ENCODE measurements around the gene RIMS4. TPM values are rescaled to one million over a fixed set of nuclear protein-coding genes. Genes with fewer than 3 reads are reported as not detected.

The RIMS4 gene
- total RNA-seq, 1 donor from 2014 or later = not detected

DNA sequence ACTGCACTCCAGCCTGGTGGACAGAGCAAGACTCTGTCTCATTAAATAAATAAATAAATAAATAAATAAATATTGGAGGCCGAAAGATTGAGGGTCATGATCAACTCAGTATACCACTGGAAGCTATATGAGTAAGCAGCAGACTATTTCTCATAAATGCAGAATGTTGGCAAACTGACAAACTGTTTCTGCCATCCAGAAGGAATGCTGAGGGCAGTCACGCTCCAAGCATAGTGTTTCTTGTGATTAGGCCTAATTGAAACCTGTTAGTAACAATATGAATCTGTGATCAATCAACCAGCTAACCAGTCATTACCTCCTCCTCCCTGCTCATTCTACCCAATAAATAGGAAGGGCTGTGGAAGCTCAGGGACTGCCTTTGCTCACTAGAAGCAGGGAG, 79.9 kb downstream of the RIMS4 start:
- no peak overlapping the region for H3K27ac Mint-ChIP-seq
- intact Hi-C loops (cut with micrococcal nuclease) = loop anchor here (5.0 kb wide), 1 partner anchor 513 kb away; no protein-coding TSS in a partner anchor
- H3K9me3 Mint-ChIP-seq = no peaks in the 10 kb centered on the region
- peaks cover 17% of the 10 kb centered on the region for H3K4me1 Mint-ChIP-seq
- H3K36me3 Mint-ChIP-seq (ENCODE audit: low read depth) = no peaks in the 10 kb centered on the region
- no peaks in the 10 kb centered on the region for H3K27me3 Mint-ChIP-seq
- no peak overlapping the region for H3K4me3 Mint-ChIP-seq
- no peak for DNase-seq

DNA sequence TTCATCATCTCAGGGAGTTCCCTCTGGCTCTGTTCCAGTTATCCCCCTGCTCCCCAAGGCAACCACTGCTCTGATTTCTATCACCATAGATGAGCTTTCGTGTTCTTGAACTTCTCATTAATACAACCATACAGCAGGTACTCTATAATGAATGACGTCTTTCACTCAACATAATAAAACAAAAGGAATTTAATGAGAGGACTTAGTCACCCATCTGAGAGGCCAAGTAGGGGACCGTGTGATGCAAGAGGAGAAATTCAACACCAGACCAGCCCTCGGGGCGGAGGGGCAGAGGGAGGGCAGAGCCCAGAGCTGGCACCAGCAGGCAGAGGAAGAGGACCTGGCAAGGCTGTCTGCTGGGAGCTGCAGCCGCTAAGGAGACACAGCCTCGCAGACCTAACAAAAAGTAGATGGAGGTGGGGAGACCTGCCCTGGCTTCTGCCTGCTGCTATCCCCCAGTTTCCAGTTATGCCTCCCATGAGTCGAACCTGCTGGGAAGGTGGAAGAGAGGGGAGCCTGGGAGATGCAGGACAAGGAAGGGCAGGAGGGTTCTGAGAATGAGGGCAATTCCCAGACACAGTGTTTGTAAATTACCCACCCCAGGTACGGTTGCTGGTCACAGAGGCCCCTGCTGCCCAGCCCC, 81.4 kb downstream of the RIMS4 start:
- H3K27me3 Mint-ChIP-seq = no peaks in the 10 kb centered on the region
- H3K36me3 Mint-ChIP-seq (ENCODE audit: low read depth) = no peaks in the 10 kb centered on the region
- H3K4me3 Mint-ChIP-seq = no peak overlapping the region
- peaks cover 14% of the 10 kb centered on the region for H3K4me1 Mint-ChIP-seq
- intact Hi-C loops (cut with micrococcal nuclease) = no loop called here
- H3K27ac Mint-ChIP-seq = no peak overlapping the region
- no peaks in the 10 kb centered on the region for H3K9me3 Mint-ChIP-seq
- DNase-seq = no peak

DNA sequence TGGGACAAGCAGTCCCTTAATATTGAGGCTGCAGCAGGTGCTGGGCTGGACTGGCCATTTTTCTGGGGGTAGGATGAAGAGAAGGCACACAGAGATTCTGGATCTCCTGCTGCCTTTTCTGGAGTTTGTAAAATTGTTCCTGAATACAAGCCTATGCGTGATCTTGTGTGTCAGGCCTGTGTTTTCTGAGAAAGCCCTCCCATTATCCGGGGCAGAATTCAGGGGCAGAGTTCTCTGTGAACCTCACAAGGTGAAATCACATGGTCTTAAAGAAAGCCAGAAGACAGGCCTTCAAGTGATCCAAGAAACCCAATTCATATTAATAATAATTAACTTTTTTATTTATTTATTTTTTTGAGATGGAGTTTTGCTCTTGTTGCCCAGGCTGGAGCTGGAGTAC, 82.7 kb downstream of the RIMS4 start:
- Mint-ChIP-seq H3K27ac (no peak overlapping the region), H3K9me3 (no peaks in the 10 kb centered on the region), H3K27me3 (no peaks in the 10 kb centered on the region), H3K4me3 (no peak overlapping the region), H3K4me1 (peaks cover 7% of the 10 kb centered on the region), H3K36me3 (ENCODE audit: low read depth) (no peaks in the 10 kb centered on the region)
- DNase-seq = no peak
- intact Hi-C loops (cut with micrococcal nuclease) = no loop called here

DNA sequence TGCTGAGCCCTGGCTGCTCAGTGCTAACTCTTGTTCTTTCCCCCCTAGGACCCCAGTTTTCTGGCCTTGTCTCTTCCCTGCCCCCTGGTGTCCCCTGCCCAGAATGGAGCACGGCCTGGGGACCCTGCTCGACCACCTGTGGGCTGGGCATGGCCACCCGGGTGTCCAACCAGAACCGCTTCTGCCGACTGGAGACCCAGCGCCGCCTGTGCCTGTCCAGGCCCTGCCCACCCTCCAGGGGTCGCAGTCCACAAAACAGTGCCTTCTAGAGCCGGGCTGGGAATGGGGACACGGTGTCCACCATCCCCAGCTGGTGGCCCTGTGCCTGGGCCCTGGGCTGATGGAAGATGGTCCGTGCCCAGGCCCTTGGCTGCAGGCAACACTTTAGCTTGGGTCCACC, 83.3 kb downstream of the RIMS4 start:
- H3K4me1 Mint-ChIP-seq = peaks cover under 1% of the 10 kb centered on the region

DNA sequence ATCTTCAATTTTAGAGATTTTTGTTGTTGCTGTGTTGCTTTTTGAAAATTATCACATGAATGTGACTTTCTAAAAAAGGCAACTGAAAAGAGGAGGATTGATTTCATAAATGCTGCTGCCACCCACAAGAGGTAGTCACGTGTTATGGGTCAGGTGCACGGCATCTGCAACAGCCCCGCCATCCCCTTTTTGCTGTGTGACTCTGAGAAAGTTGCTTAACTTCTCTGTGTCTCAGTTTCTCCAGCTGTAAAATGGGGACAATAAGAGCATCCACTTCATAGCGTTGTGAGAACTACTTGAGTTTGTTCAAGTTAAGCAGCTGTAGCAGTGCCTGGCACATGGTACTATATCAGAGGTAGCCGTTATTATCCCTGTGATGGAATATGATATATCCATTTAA, 84.5 kb downstream of the RIMS4 start:
- H3K4me3 Mint-ChIP-seq = no peak overlapping the region
- intact Hi-C loops (cut with micrococcal nuclease) = no loop called here
- no peak overlapping the region for H3K27ac Mint-ChIP-seq

More for the DNA sequence above, 83.3 kb downstream of the RIMS4 start:
- no peak overlapping the region for H3K4me3 Mint-ChIP-seq
- no peaks in the 10 kb centered on the region for H3K36me3 Mint-ChIP-seq (ENCODE audit: low read depth)
- H3K27me3 Mint-ChIP-seq = no peaks in the 10 kb centered on the region
- H3K9me3 Mint-ChIP-seq = no peaks in the 10 kb centered on the region
- intact Hi-C loops (cut with micrococcal nuclease) = no loop called here
- no peak for DNase-seq
- H3K27ac Mint-ChIP-seq = no peak overlapping the region

DNA sequence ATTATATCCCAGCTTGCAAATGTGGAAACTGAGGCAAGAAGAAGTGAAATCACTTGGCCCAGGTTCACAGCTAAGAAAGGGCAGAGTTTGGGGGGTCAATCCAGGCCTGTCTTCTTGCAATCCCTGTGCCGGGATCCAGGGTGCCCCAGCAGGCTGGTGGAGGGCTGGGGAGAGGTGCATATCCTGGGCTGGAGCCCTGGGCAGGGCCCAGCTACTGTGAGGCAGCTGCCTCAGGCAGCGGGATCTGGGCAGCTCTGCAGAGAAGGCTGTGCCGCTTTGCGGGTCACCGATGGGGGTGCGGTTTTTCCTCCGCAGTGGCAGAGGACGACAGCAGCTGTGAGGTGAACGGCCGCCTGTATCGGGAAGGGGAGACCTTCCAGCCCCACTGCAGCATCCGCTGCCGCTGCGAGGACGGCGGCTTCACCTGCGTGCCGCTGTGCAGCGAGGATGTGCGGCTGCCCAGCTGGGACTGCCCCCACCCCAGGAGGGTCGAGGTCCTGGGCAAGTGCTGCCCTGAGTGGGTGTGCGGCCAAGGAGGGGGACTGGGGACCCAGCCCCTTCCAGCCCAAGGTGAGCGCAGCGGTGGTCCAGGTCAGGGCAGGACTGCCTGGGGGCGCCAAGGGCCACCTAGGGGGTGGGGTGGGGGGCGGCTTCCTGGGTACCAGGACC, 85.8 kb downstream of the RIMS4 start:
- H3K27me3 Mint-ChIP-seq = no peaks in the 10 kb centered on the region
- intact Hi-C loops (cut with micrococcal nuclease) = no loop called here
- H3K27ac Mint-ChIP-seq = no peak overlapping the region
- H3K4me3 Mint-ChIP-seq = no peak overlapping the region
- H3K36me3 Mint-ChIP-seq (ENCODE audit: low read depth) = no peaks in the 10 kb centered on the region
- DNase-seq = no peak
- no peaks in the 10 kb centered on the region for H3K9me3 Mint-ChIP-seq
- H3K4me1 Mint-ChIP-seq = no peaks in the 10 kb centered on the region

More for the DNA sequence above, 84.5 kb downstream of the RIMS4 start:
- no peaks in the 10 kb centered on the region for H3K27me3 Mint-ChIP-seq
- no peaks in the 10 kb centered on the region for H3K4me1 Mint-ChIP-seq
- H3K9me3 Mint-ChIP-seq = no peaks in the 10 kb centered on the region
- no peaks in the 10 kb centered on the region for H3K36me3 Mint-ChIP-seq (ENCODE audit: low read depth)
- DNase-seq = no peak

DNA sequence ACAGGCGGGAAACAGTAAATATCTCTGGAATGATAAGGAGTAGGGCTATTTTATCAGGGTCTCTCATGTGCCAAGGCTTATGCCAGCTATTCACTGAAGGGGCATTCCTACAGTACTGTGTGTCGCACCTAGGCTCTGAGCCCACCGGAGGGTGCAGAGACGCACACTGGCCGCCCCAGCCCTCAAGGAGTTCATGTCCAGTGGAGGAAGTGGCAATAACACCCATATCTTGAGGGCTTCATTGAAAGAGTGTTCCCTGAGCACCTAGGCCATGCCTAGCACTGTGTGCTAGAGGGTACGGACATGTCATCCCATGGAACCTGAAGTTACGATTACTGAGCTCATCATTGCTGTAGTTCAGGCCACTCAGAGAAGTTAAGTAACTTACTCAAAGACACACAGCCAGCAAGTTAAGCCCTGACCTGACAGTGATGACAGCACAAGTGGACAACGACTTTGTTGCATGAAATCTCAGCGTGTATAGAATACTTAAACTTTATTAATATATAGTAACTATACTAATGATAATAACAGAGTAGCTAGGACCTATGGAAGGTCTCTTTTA, 86.5 kb downstream of the RIMS4 start:
- H3K36me3 Mint-ChIP-seq (ENCODE audit: low read depth) = no peaks in the 10 kb centered on the region
- no peaks in the 10 kb centered on the region for H3K4me1 Mint-ChIP-seq
- no peaks in the 10 kb centered on the region for H3K9me3 Mint-ChIP-seq
- no peaks in the 10 kb centered on the region for H3K27me3 Mint-ChIP-seq
- H3K27ac Mint-ChIP-seq = no peak overlapping the region
- intact Hi-C loops (cut with micrococcal nuclease) = no loop called here
- no peak overlapping the region for H3K4me3 Mint-ChIP-seq
- DNase-seq = no peak

DNA sequence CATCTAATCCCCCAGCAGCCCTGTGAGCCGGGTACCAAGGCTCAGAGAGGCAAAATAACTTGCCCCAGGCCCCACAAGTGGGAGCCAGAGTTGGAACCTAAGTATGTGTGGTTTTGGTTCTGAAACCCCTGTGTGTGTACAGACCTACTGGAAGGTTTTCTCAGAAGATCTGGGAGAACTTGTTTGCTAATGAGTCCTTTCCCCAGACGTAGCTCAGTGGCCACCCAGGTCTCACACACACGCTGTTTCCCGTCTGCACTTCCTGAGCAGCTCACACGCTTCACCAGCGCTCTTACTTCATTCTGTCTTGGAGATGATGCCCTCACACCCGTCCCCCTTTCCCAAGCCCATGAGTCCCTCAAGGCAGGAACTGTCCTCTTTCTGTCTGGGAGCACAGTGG, 87.0 kb downstream of the RIMS4 start:
- intact Hi-C loops (cut with micrococcal nuclease) = no loop called here

DNA sequence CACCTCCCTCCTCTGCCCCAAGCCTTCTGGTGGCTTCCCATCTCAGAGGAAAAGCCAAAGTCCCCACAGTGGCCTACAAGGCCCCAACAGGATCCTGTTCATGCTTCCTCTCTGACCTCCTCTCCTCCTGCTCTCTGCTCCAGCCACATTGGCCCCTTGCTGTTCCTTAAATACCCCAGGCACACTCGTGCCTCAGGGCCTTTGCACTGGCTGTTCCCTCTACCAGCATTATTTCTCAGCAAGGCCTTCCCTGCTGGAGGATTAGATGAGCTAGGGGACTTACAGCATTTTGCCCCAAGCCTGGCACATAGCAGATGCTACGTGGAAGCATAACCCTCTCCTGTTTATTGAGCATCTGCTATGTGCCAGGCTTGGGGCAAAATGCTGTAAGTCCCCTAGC, 87.4 kb downstream of the RIMS4 start:
- intact Hi-C loops (cut with micrococcal nuclease) = no loop called here
- no peaks in the 10 kb centered on the region for H3K36me3 Mint-ChIP-seq (ENCODE audit: low read depth)
- no peaks in the 10 kb centered on the region for H3K27me3 Mint-ChIP-seq
- H3K27ac Mint-ChIP-seq = no peak overlapping the region
- no peaks in the 10 kb centered on the region for H3K9me3 Mint-ChIP-seq
- DNase-seq = no peak
- no peak overlapping the region for H3K4me3 Mint-ChIP-seq
- no peaks in the 10 kb centered on the region for H3K4me1 Mint-ChIP-seq

More for the DNA sequence above, 87.0 kb downstream of the RIMS4 start:
- H3K27me3 Mint-ChIP-seq = no peaks in the 10 kb centered on the region
- no peaks in the 10 kb centered on the region for H3K4me1 Mint-ChIP-seq
- no peak overlapping the region for H3K27ac Mint-ChIP-seq
- H3K36me3 Mint-ChIP-seq (ENCODE audit: low read depth) = no peaks in the 10 kb centered on the region
- H3K9me3 Mint-ChIP-seq = no peaks in the 10 kb centered on the region
- no peak overlapping the region for H3K4me3 Mint-ChIP-seq
- no peak for DNase-seq

DNA sequence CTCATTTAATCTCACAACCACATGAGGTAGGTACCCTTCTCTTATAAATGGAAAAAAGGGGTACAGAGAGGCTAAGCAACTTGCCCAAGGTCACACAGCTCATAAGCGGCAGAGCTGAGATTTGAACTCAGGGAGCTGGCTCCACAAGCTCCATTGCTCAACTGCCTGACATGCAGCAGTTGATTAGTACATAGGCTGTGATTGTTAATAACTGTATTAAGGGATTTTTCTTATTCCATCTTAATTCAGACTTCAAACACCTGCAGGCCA, 88.6 kb downstream of the RIMS4 start:
- no peak for DNase-seq
- Mint-ChIP-seq H3K27ac (no peak overlapping the region), H3K36me3 (ENCODE audit: low read depth) (no peaks in the 10 kb centered on the region), H3K9me3 (no peaks in the 10 kb centered on the region), H3K27me3 (no peaks in the 10 kb centered on the region), H3K4me3 (no peak overlapping the region), H3K4me1 (no peaks in the 10 kb centered on the region)
- intact Hi-C loops (cut with micrococcal nuclease) = no loop called here

DNA sequence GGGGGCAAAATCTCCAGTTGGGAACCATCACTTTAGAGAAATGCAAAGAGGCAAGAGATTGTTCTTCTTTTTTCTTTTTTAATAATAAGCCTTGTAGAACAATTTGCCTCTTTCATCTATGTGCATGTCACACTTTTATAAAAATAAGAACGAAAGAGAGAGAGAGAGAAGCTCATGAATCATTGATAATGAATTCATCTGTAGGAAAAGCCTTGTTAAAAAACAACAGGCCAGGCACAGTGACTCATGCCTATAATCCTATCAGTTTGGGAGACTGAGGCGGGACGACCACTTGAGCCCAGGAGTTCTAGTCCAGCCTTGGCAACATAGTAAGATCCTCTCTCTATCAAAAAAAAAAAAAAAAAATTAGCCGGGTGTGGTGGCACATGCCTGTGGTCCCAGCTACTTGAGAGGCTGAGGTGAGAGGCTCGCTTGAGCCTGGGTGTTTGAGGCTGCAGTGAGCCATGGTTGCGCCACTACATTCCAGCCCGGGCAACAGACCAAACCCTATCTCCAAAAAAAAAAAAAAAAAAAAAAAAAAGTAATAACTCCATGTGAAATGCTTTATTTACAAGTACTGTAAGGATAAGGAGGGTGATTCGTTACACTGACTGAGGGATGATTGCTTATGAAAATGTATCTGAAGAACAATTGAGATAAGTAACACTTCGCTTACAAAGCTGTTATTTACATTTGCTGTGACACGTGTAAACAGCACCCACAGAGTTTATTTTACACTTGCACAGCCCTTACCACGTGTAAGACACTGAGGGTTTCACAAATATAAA, 89.2 kb downstream of the RIMS4 start:
- Mint-ChIP-seq H3K27ac (no peak overlapping the region), H3K4me3 (no peak overlapping the region), H3K9me3 (no peaks in the 10 kb centered on the region), H3K36me3 (ENCODE audit: low read depth) (no peaks in the 10 kb centered on the region), H3K4me1 (no peaks in the 10 kb centered on the region), H3K27me3 (no peaks in the 10 kb centered on the region)
- intact Hi-C loops (cut with micrococcal nuclease) = no loop called here
- no peak for DNase-seq

DNA sequence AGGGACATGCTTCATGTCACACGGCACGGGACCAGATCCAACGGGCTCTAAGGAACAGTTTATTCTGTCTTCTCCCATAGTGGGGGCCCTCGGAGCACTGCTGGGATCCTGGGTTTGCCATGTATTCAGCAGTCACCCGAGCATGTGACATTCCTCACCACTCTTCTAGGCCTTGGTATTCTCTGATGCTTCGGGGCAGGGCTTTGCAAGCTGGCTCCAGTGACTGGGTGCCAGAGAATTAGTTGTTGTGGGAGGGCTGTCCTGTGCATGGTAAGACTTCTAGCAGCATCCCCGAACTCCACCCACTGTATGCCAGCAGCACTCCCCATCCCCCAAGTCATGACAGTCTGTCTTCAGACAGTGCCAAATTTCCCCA, 89.7 kb downstream of the RIMS4 start:
- Mint-ChIP-seq H3K4me1 (no peaks in the 10 kb centered on the region), H3K4me3 (no peak overlapping the region), H3K27ac (no peak overlapping the region), H3K9me3 (no peaks in the 10 kb centered on the region), H3K27me3 (no peaks in the 10 kb centered on the region), H3K36me3 (ENCODE audit: low read depth) (no peaks in the 10 kb centered on the region)
- no peak for DNase-seq
- intact Hi-C loops (cut with micrococcal nuclease) = no loop called here

DNA sequence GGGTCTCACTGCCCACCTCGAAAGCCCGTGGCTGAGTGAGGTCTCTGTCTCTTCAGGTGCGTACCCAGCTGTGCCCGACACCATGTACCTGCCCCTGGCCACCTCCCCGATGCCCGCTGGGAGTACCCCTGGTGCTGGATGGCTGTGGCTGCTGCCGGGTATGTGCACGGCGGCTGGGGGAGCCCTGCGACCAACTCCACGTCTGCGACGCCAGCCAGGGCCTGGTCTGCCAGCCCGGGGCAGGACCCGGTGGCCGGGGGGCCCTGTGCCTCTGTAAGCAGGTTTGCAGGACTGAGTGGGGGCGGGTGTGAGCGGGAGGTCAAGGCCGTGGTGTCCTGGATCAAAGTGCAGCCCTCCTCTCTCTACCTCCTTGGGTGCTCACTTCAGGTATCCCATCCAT, 90.5 kb downstream of the RIMS4 start:
- Mint-ChIP-seq H3K36me3 (ENCODE audit: low read depth) (no peaks in the 10 kb centered on the region), H3K4me1 (no peaks in the 10 kb centered on the region)

DNA sequence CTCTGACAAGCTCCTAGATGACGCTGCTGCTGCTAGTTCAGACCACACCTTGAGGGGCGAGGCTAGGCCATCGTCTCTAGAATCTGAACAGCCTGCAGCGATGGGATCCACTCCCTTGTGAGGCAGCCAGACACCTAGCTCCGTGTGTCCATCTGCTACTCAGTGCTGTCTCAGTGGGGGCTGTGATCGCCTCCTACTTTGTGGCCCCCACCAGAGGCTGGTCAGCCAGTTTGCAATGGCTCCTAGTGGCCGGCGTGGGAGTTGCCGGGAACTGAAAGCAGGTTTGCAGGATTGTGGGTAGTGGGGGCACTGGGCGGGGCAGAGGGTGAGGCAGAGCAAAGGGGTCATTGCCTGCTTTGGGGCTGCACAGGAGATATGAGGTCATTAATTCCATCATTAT, 92.4 kb downstream of the RIMS4 start:
- no peaks in the 10 kb centered on the region for H3K36me3 Mint-ChIP-seq (ENCODE audit: low read depth)
- no peaks in the 10 kb centered on the region for H3K27me3 Mint-ChIP-seq
- intact Hi-C loops (cut with micrococcal nuclease) = no loop called here
- no peak overlapping the region for H3K4me3 Mint-ChIP-seq
- H3K27ac Mint-ChIP-seq = no peak overlapping the region
- H3K9me3 Mint-ChIP-seq = no peaks in the 10 kb centered on the region
- H3K4me1 Mint-ChIP-seq = no peaks in the 10 kb centered on the region
- DNase-seq = no peak

More for the DNA sequence above, 90.5 kb downstream of the RIMS4 start:
- Mint-ChIP-seq H3K4me3 (no peak overlapping the region), H3K9me3 (no peaks in the 10 kb centered on the region), H3K27me3 (no peaks in the 10 kb centered on the region), H3K27ac (no peak overlapping the region)
- intact Hi-C loops (cut with micrococcal nuclease) = no loop called here
- no peak for DNase-seq

Measured in activated CD4-positive, alpha-beta T cell treated with anti-CD3 and anti-CD28 coated beads, Interleukin-2, amount 10 ng/mL, durations not matched to agents 24 days and 14 days (primary cell).